Measurements from ENCODE around the gene NASP. TPM values are rescaled to one million over a fixed set of nuclear protein-coding genes. Genes with fewer than 3 reads are reported as not detected.

NASP gene
- total RNA-seq, 1 experiment from 2014 or later, result 535 TPM

DNA sequence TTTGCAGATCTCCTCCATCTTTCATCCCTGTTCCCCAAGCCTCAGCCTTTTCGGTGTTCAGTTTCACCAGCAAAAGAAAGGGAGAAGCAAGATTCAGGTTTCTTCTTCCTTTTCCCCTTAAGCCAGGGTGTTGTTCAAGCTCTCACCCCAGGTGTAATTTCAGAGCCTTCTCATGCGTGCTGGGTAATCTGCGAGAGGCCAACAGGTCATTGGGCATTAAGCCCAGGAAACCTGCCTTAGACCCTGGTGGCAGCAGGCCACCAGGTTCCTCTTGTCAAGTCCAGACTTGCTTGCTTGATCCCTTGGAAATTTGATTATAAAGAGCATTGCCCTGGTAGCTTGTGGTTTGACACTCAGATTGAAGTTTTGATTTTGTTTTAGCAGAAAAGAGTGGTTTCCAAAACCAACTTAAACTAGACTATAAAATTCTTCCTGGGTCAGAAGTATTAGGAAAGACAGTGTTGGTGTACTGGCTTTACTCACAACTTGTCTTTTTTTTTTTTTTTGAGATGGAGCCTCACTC, 26.4 kb upstream of the NASP start (continued):
- TF ChIP-seq, protein P1, sequence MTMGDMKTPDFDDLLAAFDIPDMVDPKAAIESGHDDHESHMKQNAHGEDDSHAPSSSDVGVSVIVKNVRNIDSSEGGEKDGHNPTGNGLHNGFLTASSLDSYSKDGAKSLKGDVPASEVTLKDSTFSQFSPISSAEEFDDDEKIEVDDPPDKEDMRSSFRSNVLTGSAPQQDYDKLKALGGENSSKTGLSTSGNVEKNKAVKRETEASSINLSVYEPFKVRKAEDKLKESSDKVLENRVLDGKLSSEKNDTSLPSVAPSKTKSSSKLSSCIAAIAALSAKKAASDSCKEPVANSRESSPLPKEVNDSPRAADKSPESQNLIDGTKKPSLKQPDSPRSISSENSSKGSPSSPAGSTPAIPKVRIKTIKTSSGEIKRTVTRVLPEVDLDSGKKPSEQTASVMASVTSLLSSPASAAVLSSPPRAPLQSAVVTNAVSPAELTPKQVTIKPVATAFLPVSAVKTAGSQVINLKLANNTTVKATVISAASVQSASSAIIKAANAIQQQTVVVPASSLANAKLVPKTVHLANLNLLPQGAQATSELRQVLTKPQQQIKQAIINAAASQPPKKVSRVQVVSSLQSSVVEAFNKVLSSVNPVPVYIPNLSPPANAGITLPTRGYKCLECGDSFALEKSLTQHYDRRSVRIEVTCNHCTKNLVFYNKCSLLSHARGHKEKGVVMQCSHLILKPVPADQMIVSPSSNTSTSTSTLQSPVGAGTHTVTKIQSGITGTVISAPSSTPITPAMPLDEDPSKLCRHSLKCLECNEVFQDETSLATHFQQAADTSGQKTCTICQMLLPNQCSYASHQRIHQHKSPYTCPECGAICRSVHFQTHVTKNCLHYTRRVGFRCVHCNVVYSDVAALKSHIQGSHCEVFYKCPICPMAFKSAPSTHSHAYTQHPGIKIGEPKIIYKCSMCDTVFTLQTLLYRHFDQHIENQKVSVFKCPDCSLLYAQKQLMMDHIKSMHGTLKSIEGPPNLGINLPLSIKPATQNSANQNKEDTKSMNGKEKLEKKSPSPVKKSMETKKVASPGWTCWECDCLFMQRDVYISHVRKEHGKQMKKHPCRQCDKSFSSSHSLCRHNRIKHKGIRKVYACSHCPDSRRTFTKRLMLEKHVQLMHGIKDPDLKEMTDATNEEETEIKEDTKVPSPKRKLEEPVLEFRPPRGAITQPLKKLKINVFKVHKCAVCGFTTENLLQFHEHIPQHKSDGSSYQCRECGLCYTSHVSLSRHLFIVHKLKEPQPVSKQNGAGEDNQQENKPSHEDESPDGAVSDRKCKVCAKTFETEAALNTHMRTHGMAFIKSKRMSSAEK (CRISPR knock-in tag; IDR thresholded peaks at IDR 0.05; ENCODE audit: borderline replicate concordance), result no peak
- TF ChIP-seq ZNF396 (CRISPR knock-in tag; IDR thresholded peaks at IDR 0.05; ENCODE audit: borderline replicate concordance) (no peak), MYBL2 (CRISPR knock-in tag; IDR thresholded peaks at IDR 0.05) (no peak), ZNF138 (CRISPR knock-in tag; conservative IDR thresholded peaks at IDR 0.05) (no peak), MXD4 (CRISPR knock-in tag; IDR thresholded peaks at IDR 0.05; ENCODE audit: borderline replicate concordance) (no peak)
- TF ChIP-seq, protein P2, sequence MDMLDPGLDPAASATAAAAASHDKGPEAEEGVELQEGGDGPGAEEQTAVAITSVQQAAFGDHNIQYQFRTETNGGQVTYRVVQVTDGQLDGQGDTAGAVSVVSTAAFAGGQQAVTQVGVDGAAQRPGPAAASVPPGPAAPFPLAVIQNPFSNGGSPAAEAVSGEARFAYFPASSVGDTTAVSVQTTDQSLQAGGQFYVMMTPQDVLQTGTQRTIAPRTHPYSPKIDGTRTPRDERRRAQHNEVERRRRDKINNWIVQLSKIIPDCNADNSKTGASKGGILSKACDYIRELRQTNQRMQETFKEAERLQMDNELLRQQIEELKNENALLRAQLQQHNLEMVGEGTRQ (CRISPR knock-in tag; IDR thresholded peaks at IDR 0.05), result no peak
- TF ChIP-seq, protein P3, sequence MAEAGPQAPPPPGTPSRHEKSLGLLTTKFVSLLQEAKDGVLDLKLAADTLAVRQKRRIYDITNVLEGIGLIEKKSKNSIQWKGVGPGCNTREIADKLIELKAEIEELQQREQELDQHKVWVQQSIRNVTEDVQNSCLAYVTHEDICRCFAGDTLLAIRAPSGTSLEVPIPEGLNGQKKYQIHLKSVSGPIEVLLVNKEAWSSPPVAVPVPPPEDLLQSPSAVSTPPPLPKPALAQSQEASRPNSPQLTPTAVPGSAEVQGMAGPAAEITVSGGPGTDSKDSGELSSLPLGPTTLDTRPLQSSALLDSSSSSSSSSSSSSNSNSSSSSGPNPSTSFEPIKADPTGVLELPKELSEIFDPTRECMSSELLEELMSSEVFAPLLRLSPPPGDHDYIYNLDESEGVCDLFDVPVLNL (CRISPR knock-in tag; IDR thresholded peaks at IDR 0.05; ENCODE audit: borderline replicate concordance, low read depth), result no peak
- TF ChIP-seq, protein P4, sequence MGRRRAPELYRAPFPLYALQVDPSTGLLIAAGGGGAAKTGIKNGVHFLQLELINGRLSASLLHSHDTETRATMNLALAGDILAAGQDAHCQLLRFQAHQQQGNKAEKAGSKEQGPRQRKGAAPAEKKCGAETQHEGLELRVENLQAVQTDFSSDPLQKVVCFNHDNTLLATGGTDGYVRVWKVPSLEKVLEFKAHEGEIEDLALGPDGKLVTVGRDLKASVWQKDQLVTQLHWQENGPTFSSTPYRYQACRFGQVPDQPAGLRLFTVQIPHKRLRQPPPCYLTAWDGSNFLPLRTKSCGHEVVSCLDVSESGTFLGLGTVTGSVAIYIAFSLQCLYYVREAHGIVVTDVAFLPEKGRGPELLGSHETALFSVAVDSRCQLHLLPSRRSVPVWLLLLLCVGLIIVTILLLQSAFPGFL (CRISPR knock-in tag; IDR thresholded peaks at IDR 0.05; ENCODE audit: borderline replicate concordance), result no peak

DNA sequence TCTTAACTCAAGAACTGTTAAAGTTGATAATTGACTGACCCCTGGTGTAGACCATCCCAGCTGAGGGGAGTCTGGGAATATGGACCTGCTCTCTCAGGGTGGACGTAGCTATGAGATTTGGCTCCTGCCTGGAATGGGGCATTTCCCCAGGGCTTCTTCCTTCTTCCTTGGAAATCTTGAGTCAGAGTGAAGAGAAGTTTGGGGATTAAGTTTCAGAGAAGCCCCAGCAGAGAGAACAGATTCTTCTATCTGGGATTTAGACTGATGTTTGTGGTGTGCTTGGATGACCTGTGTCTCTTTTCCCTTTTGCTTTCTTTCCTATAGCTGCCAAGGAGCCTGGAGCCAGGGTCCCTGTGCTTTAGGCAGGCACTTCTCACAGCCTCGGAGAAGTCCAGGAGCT, 20.0 kb upstream of the NASP start:
- CTCF ChIA-PET, result no interaction called here
- Mint-ChIP-seq H3K4me3 (no peak overlapping the region), H3K9me3 (no peaks in the 10 kb centered on the region)

DNA sequence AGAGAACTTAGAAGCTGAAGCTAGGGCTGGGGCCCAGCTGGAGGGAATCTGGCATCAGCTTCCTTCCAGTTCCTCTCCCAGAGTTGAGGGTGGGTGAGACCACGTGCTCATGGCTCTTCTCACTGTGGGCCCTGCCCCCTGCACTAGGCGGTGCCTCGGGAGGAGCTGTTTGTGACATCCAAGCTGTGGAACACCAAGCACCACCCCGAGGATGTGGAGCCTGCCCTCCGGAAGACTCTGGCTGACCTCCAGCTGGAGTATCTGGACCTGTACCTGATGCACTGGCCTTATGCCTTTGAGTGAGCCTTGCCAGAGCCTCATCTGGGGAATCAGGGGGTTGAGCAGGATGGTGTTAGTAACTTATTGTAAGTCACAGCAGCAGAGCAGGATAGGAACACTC, 17.1 kb upstream of the NASP start:
- no peak for ATAC-seq
- H3K27me3 Mint-ChIP-seq (ENCODE audit: low read depth), result no peaks in the 10 kb centered on the region
- TF ChIP-seq, protein P4 (CRISPR knock-in tag; IDR thresholded peaks at IDR 0.05; ENCODE audit: borderline replicate concordance), result no peak
- TF ChIP-seq ZNF423 (CRISPR knock-in tag; IDR thresholded peaks at IDR 0.05) (no peak), HMGA2 (CRISPR knock-in tag; IDR thresholded peaks at IDR 0.05) (no peak), ZNF121 (CRISPR knock-in tag; IDR thresholded peaks at IDR 0.05) (no peak), ATF1 (CRISPR knock-in tag; IDR thresholded peaks at IDR 0.05) (no peak), TEAD4 (CRISPR knock-in tag; IDR thresholded peaks at IDR 0.05) (no peak), ZBTB21 (CRISPR knock-in tag; IDR thresholded peaks at IDR 0.05; ENCODE audit: borderline replicate concordance) (no peak)
- TF ChIP-seq, protein P5, sequence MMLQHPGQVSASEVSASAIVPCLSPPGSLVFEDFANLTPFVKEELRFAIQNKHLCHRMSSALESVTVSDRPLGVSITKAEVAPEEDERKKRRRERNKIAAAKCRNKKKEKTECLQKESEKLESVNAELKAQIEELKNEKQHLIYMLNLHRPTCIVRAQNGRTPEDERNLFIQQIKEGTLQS (CRISPR knock-in tag; conservative IDR thresholded peaks at IDR 0.05), result no peak
- TF ChIP-seq, protein P6, sequence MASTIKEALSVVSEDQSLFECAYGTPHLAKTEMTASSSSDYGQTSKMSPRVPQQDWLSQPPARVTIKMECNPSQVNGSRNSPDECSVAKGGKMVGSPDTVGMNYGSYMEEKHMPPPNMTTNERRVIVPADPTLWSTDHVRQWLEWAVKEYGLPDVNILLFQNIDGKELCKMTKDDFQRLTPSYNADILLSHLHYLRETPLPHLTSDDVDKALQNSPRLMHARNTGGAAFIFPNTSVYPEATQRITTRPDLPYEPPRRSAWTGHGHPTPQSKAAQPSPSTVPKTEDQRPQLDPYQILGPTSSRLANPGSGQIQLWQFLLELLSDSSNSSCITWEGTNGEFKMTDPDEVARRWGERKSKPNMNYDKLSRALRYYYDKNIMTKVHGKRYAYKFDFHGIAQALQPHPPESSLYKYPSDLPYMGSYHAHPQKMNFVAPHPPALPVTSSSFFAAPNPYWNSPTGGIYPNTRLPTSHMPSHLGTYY (CRISPR knock-in tag; IDR thresholded peaks at IDR 0.05), result no peak
- TF ChIP-seq, protein P7, sequence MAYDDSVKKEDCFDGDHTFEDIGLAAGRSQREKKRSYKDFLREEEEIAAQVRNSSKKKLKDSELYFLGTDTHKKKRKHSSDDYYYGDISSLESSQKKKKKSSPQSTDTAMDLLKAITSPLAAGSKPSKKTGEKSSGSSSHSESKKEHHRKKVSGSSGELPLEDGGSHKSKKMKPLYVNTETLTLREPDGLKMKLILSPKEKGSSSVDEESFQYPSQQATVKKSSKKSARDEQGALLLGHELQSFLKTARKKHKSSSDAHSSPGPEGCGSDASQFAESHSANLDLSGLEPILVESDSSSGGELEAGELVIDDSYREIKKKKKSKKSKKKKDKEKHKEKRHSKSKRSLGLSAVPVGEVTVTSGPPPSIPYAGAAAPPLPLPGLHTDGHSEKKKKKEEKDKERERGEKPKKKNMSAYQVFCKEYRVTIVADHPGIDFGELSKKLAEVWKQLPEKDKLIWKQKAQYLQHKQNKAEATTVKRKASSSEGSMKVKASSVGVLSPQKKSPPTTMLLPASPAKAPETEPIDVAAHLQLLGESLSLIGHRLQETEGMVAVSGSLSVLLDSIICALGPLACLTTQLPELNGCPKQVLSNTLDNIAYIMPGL (CRISPR knock-in tag; IDR thresholded peaks at IDR 0.05), result no peak

More for the DNA sequence above, 20.0 kb upstream of the NASP start:
- no peak for DNase-seq (ENCODE audit: low spot score)
- Mint-ChIP-seq H3K27ac (0 out of 2 replicates have a peak overlapping the region, but pooled peaks have one; percentile 19), H3K36me3 (peaks cover 70% of the 10 kb centered on the region), H3K27me3 (ENCODE audit: low read depth) (no peaks in the 10 kb centered on the region), H3K4me1 (0 out of 2 replicates have a peak, but pooled peaks cover 1% of the 10 kb centered on the region)
- ATAC-seq, result no peak
- TF ChIP-seq KAT7 (CRISPR knock-in tag; IDR thresholded peaks at IDR 0.05; ENCODE audit: borderline replicate concordance) (no peak), TP53 (CRISPR knock-in tag; IDR thresholded peaks at IDR 0.05) (no peak)
- POLR2A ChIA-PET, result no interaction called here

More for the DNA sequence above, 17.1 kb upstream of the NASP start:
- peaks cover 65% of the 10 kb centered on the region for H3K36me3 Mint-ChIP-seq
- no peaks in the 10 kb centered on the region for H3K9me3 Mint-ChIP-seq
- no peak overlapping the region for H3K27ac Mint-ChIP-seq
- peaks cover under 1% of the 10 kb centered on the region for H3K4me1 Mint-ChIP-seq
- H3K4me3 Mint-ChIP-seq, result no peak overlapping the region
- DNase-seq (ENCODE audit: low spot score), result no peak
- ChIA-PET CTCF (no interaction called here), POLR2A (interaction anchor here (0.6 to 0.8 kb wide), 2 partner anchors 45 to 235 kb away, joined by 3 read pairs; partner anchors contain the start of gene PRDX1)

Measured in WTC11 (cell line).